IMR-90 (cell line): ENCODE data around the gene CLIC3. TPM values are rescaled to one million over a fixed set of nuclear protein-coding genes. Genes with fewer than 3 reads are reported as not detected.

Experiments
- ATAC-seq: fragments of 200-7000 bp; cut with Tn5 transposase; 2 replicates; pipeline ENCODE4 v1.9.1; 2020; ENCODE audit warnings: low read depth, mild to moderate bottlenecking, moderate library complexity
- BruUV-seq: library from RNA; stranded (reverse); fragments of 400-500 nt; replicated peaks from 2 replicates; lab custom pipeline; 2021; lab: Mats Ljungman, UMichigan
- CTCF ChIA-PET: fragments of 300-600 bp; formaldehyde crosslinking; extraction: SDS; loops from one replicate; lab custom pipeline; 2021; ENCODE audit warnings: antibody characterized with exemption; lab: Yijun Ruan, JAX
- POLR2A ChIA-PET: fragments of 300-600 bp; sonication (Branson Sonifier 250); formaldehyde crosslinking; loops from one replicate; lab custom pipeline; 2022; ENCODE audit warnings: antibody characterized with exemption; ENCODE audit not compliant: unreplicated experiment; lab: Charles Lee
- DNase-seq: peaks from one replicate; pipeline ENCODE4 v3.0.0; 2013
- H2AFZ ChIP-seq: replicated peaks from 2 replicates; pipeline ENCODE3; 2013; ENCODE audit warnings: low read length, mild to moderate bottlenecking; ENCODE audit not compliant: poor library complexity
- H2AK5ac ChIP-seq: 2 replicates; pipeline ENCODE4 v1.6.1; 2013; ENCODE audit warnings: low read depth, low read length, inconsistent platforms
- H2AK9ac ChIP-seq: replicated peaks from 2 replicates; pipeline ENCODE3; 2013; ENCODE audit warnings: mild to moderate bottlenecking, low read depth, low read length, moderate library complexity; ENCODE audit not compliant: poor library complexity
- H2BK120ac ChIP-seq: 2 replicates; pipeline ENCODE4 v1.6.1; 2013; ENCODE audit warnings: low read depth, low read length, inconsistent platforms
- H2BK15ac ChIP-seq: 3 replicates; pipeline ENCODE4 v1.6.1; 2013; ENCODE audit warnings: low read depth, low read length, inconsistent platforms
- H2BK20ac ChIP-seq: 2 replicates; pipeline ENCODE4 v1.6.1; 2013; ENCODE audit warnings: low read depth, mild to moderate bottlenecking, inconsistent platforms, low read length, moderate library complexity
- H2BK5ac ChIP-seq: 2 replicates; pipeline ENCODE4 v1.6.1; 2013; ENCODE audit warnings: mild to moderate bottlenecking, low read depth, low read length, inconsistent platforms; ENCODE audit not compliant: poor library complexity, severe bottlenecking
- H3K14ac ChIP-seq: replicated peaks from 2 replicates; pipeline ENCODE4 v1.6.1; 2013; ENCODE audit warnings: low read depth, low read length, inconsistent platforms
- H3K18ac ChIP-seq: 2 replicates; pipeline ENCODE4 v1.6.1; 2013; ENCODE audit warnings: low read depth, low read length, control low read depth
- H3K23ac ChIP-seq: 2 replicates; pipeline ENCODE4 v1.6.1; 2013; ENCODE audit warnings: low read depth, low read length, inconsistent platforms
- H3K27ac ChIP-seq: 2 replicates; pipeline ENCODE4 v1.5.1; 2013; ENCODE audit warnings: mild to moderate bottlenecking, control low read depth, low read length; ENCODE audit not compliant: insufficient read depth
- H3K27me3 ChIP-seq: 2 replicates; pipeline ENCODE4 v1.6.1; 2013; ENCODE audit warnings: low read length; ENCODE audit not compliant: control insufficient read depth, insufficient read depth
- H3K36me3 ChIP-seq: 2 replicates; pipeline ENCODE4 v1.6.1; 2013; ENCODE audit warnings: low read length, mixed read lengths; ENCODE audit not compliant: control insufficient read depth, insufficient read depth
- H3K4ac ChIP-seq: 2 replicates; pipeline ENCODE4 v1.6.1; 2013; ENCODE audit warnings: low read depth, low read length, inconsistent platforms
- H3K4me1 ChIP-seq: 2 replicates; pipeline ENCODE4 v1.6.1; 2013; ENCODE audit warnings: low read length, mixed read lengths; ENCODE audit not compliant: control insufficient read depth, insufficient read depth
- H3K4me2 ChIP-seq: 2 replicates; pipeline ENCODE4 v1.6.1; 2013; ENCODE audit warnings: low read depth, mild to moderate bottlenecking, control low read depth, low read length, moderate library complexity
- H3K4me3 ChIP-seq: 2 replicates; pipeline ENCODE4 v1.5.1; 2013; ENCODE audit warnings: low read depth, mild to moderate bottlenecking, control low read depth, low read length, moderate library complexity; ENCODE audit not compliant: insufficient read depth
- H3K56ac ChIP-seq: 2 replicates; pipeline ENCODE4 v1.6.1; 2013; ENCODE audit warnings: low read length, inconsistent platforms; ENCODE audit not compliant: insufficient read depth; ENCODE audit errors: extremely low read depth
- H3K79me1 ChIP-seq, 2 experiments: 2 replicates each; pipeline ENCODE4 v1.6.1; 2013; ENCODE audit warnings: low read length in 2 of 2, inconsistent platforms in 1 of 2, low read depth in 1 of 2
- H3K9ac ChIP-seq: 2 replicates; pipeline ENCODE4 v1.6.1; 2013; ENCODE audit warnings: low read depth, low read length, control low read depth
- H3K9me1 ChIP-seq: 2 replicates; pipeline ENCODE4 v1.6.1; 2013; ENCODE audit warnings: low read length, inconsistent platforms; ENCODE audit not compliant: insufficient read depth
- H3K9me3 ChIP-seq: 2 replicates; pipeline ENCODE4 v1.6.1; 2013; ENCODE audit warnings: low read length; ENCODE audit not compliant: control insufficient read depth, insufficient read depth
- H4K20me1 ChIP-seq: 2 replicates; pipeline ENCODE4 v1.6.1; 2013; ENCODE audit warnings: low read length, inconsistent platforms; ENCODE audit not compliant: insufficient read depth
- H4K5ac ChIP-seq: 2 replicates; pipeline ENCODE4 v1.6.1; 2013; ENCODE audit warnings: mild to moderate bottlenecking, low read depth, low read length, control low read depth
- H4K8ac ChIP-seq, 2 experiments: 2 replicates each; pipeline ENCODE4 v1.6.1; 2013; ENCODE audit warnings: low read depth in 2 of 2, low read length in 2 of 2, control low read depth in 1 of 2, inconsistent platforms in 1 of 2
- H4K91ac ChIP-seq: 2 replicates; pipeline ENCODE4 v1.6.1; 2013; ENCODE audit warnings: low read depth, low read length, inconsistent platforms; ENCODE audit not compliant: insufficient read depth
- RFX5 ChIP-seq: IDR thresholded peaks from 2 replicates; pipeline ENCODE4 v1.8.0; 2012; ENCODE audit warnings: low read depth, mild to moderate bottlenecking, low read length, moderate library complexity
- SMC3 ChIP-seq: fragments of 150-350 bp; IDR thresholded peaks from 2 replicates; pipeline ENCODE4 v1.6.1; 2016; ENCODE audit warnings: low read depth, mild to moderate bottlenecking, antibody characterized with exemption, low read length, moderate library complexity
- WGBS, 2 experiments: methylation state at CpG; one replicate each; pipeline versions ENCODE4 v1.1.5 to v1.1.7; 2013; ENCODE audit warnings: missing lambda C conversion rate in 2 of 2; ENCODE audit not compliant: insufficient read length in 1 of 2; ENCODE audit errors: extremely low coverage in 2 of 2; 5-methylcytosine and 5-hydroxymethylcytosine counted together
- dilution Hi-C: fragments of 300-500 bp; cut with HindIII; formaldehyde crosslinking; loops from one replicate; pipeline ENCODE4 v1.14.3; 2018; ENCODE audit warnings: low sequenced_read_pairs; ENCODE audit not compliant: unreplicated experiment
- in situ Hi-C: fragments of 300-500 bp; cut with MboI; formaldehyde crosslinking; loops from 3 replicates; pipeline ENCODE4 v1.14.3; 2019; ENCODE audit warnings: low sequenced_read_pairs, inconsistent platforms, mixed read lengths
- intact Hi-C: fragments of 100-400 bp; cut with micrococcal nuclease; formaldehyde crosslinking; loops from 2 replicates; pipeline ENCODE4 v1.10.0; 2022
- polyA plus RNA-seq, 3 experiments: library from polyadenylated mRNA; depleted of rRNA; stranded (reverse); fragments of >200 nt; gene quantifications; 2 replicates each; pipeline ENCODE4 v1.2.3, GENCODE V29; 2012; ENCODE audit warnings: low replicate concordance in 1 of 3
- total RNA-seq: library from RNA; depleted of rRNA; stranded (reverse); fragments of >200 nt; gene quantifications from 2 replicates; pipeline ENCODE4 v1.2.3, GENCODE V29; 2012

Gene CLIC3
- total and polyA plus RNA-seq, 2 of the 4 experiments (the other 2 are of a cell fraction), result 0.18 to 1.7 TPM

- Histone ChIP-seq H2AFZ (no peak overlapping the region), H2AK9ac (no peak overlapping the region), H3K4me1 (peaks cover 11% of the 10 kb centered on the region), H3K9me3 (no peaks in the 10 kb centered on the region), H3K4me2 (no peak overlapping the region), H3K56ac (no peak overlapping the region), H2BK120ac (no peak overlapping the region), H3K27me3 (no peaks in the 10 kb centered on the region), H2BK15ac (no peak overlapping the region), H2AK5ac (no peak overlapping the region), H3K18ac (no peak overlapping the region), H3K4ac (no peak overlapping the region), H3K9ac (no peak overlapping the region), H4K91ac (no peak overlapping the region), H3K4me3 (no peak overlapping the region), H2BK20ac (no peak overlapping the region), H3K14ac (no peak overlapping the region), H3K23ac (no peak overlapping the region), H3K79me1 (peaks cover 5 to 16% of the 10 kb centered on the region in 2 experiments; a peak in 3 of 4 replicates), H3K36me3 (peaks cover 17% of the 10 kb centered on the region), H3K27ac (no peak overlapping the region), H4K8ac (no peak overlapping the region), H4K5ac (no peak overlapping the region), H2BK5ac (no peak overlapping the region), H4K20me1 (peaks cover 30% of the 10 kb centered on the region), H3K9me1 (no peaks in the 10 kb centered on the region)
- dilution Hi-C loops, result no loop called here
- CTCF ChIA-PET, result no interaction called here
- in situ Hi-C loops, result no loop called here
- ATAC-seq (no peak), DNase-seq (no peak)
- WGBS, 2 experiments, result 42% methylated on average over 2 of the region's 16 CpGs; no CpG with 5 or more reads in 1 of the 2 experiments
- POLR2A ChIA-PET, result no interaction called here
- intact Hi-C loops, result no loop called here
- no TSS peak for BruUV-seq
- no peak for TF ChIP-seq SMC3
- TF ChIP-seq RFX5, result no peak
These were observed 44.8 kb upstream of the CLIC3 start for GRCh38 chr9:137041124-137041523.
